GM21723 (cell line): ENCODE measurements around the gene ZBTB38.

Experiments
- ATAC-seq: cut with Tn5 transposase; IDR thresholded peaks from one replicate; pipeline ENCODE4 v1.9.1; 2021; ENCODE audit warnings: mild to moderate bottlenecking, moderate library complexity; ENCODE audit not compliant: unreplicated experiment

The ZBTB38 gene

DNA sequence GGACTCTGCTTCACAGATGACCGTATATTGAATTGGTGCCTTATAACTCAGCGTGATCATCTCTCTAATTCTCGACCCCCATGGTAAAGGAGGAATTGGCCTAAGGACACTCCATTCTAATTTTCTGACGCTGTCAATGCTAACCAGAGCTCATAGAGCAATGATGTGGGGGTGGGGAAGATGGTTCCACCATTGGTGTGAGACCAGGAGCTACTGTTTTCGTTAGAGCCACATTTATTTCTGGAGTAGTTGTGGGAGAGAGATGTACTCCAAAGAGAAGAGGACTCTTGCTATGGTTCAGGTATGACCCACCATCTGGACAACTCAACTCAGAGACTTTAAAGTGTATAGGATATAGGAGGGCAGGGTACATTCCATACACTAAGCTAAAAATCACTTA is 16.3 kb downstream of the ZBTB38 start:
- ATAC-seq, result no peak

DNA sequence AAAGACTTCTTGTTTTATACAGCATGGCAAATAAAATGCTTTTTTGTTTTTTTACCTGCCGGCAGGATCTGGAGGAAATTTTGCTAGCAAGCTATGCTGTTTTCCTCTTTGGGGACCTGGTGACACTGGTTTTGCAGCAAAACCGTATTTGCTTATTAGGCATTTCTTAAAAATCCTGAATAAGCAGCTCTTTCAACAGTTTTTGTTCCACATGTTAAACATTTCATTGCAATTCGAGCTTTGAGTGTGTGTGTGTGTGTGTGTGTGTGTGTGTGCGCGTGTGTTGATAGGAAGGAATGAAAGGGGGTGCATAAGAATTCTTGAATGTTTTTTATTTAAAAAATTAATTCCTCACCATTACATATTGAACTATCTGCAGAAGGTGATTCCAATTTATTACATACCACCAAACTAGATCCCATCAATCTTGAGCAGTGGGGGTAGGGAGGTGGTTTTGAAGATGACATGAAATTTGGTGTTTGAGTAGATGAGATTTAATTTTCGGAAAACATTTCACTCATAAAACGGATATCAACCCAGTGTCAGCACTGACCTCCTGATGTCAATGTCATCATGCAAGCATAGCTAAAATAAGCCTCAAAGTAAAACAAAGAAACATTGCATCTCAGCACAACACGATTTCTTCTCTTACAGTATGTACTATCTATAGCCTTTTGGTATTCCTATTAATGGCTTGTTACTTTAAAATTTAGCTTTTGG is 17.3 kb downstream of the ZBTB38 start:
- no peak for ATAC-seq

DNA sequence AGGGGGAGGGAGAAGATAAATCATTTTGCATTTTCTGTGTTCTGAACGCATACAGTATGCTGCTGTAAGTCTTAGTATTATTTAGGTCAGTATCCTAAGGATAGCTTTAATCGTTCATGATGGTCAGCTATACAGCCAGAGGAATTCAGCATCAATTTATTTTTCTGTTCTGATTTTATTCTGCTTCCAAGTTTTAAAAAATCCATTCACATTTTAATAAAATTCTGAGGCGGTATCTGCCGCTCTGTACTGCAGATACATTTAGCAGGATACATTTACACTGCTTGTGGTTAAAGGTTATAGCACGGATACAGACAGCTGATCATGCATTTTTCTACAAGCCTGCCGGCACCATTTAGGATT is 17.8 kb downstream of the ZBTB38 start:
- ATAC-seq, result no peak

DNA sequence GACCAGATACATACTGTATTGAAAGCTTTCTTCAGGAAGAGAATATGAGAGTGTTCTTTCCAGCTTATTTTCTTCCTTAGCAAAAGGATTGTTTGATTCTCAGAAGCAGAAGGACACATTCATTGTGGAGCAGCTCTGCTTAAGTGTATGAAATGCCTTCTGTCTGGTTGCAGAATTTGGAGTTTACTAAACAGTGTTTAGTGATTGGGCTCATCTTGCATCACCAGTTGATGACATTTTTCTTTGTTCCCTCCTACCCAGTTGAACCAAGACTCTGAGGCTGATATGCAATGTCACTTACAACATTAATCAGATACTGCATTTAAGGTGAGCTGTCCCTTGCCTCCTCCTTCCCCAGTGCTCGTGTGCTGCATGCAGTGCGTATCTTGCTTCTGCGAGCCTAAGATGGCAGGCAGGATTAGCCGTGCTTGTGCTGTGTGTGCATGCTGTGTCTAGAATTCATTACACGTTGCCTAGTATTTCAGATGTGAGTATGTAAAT is 18.4 kb downstream of the ZBTB38 start:
- peak; percentile 27 for ATAC-seq

DNA sequence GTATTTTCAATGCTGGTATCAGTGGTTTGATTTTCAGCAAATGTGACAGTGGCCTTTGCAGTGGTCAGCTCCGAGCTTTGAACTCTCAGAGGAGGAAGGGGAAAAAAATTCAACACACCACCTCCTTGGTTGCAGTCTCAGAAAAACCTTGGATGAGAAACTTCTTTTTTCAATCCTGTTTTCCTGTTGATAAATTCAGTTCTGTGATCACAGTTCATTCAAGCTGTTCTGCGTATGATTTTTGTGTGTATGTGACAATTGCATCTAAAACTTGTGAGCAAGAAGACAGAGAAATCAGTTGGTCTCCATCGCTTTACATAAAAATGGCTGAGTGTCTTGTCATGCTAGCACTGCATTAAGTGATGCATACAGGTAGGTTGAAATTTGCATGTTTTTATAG is 19.2 kb downstream of the ZBTB38 start:
- ATAC-seq, result no peak

DNA sequence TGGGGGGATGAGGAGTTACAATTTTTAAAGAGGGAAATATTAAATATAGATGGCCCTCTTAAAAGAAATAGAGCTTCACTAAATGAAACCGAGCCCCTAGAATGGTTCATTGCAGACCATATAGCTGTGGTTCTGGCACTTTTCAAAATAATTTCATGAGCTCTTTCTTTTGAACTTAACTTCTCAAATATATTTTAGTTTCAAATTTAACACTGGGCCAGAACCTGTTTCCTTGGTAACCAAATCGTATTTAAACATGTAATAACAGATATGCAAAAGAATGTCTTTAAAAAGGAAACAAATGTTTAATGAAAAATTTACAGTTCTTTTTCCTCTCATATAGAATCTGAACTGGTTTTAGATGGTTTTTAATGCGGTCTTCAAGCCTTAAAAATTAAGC is 20.1 kb downstream of the ZBTB38 start:
- ATAC-seq, result no peak

DNA sequence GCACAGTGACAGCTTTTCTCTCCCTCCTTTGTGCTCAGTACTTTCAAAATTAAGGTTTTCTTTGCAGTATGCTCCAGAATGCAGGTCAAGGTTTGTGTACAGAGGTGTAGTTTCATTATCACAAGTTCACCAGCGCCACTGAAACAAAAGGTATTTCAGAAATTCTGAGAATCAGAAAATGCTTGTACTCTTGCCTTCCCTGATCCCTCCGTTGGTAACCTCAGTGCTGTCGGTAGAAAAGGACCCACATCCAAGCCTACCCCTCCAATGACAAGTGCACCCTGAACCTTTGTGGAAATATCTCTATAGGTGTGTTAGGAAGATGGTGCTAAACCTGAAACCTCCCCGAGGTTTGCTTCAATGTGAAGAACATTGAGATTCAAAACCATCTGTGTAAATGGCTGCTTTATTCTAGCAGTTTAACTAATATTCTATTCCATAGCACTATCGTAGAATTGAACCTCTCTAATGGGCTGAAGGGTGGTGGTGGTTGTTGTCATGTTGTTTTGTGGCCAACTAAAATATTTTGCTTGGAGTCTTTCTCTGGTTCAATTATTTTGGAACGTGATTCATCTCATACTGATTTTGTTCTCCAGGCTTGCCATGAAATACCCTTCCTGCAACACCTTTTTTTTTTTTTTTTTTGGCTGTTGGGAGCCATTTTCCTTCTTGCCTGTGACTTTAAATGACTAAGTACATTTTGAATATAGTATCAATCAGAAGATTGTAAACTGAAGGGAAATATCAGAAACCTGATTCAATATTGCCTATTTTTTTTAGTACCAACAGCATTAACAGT is 20.7 kb downstream of the ZBTB38 start:
- no peak for ATAC-seq

DNA sequence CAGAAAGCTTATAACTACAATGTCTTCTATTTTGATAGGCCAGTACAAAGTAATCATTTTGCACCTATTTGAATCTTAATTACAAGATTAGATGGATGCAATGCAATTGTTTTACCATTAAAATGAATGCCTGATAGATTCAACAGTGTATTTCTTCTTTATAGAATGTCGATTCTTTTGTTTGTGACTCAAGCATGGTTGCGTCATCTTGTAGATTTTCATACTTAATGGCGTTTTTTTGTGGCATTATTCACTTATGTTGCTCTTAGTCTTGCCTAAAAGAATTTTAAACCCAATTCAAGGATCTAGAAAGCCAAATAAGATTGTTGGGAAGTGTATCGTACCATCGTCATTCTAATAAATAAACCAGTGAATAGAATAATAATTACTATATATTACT is 21.4 kb downstream of the ZBTB38 start:
- ATAC-seq, result no peak

DNA sequence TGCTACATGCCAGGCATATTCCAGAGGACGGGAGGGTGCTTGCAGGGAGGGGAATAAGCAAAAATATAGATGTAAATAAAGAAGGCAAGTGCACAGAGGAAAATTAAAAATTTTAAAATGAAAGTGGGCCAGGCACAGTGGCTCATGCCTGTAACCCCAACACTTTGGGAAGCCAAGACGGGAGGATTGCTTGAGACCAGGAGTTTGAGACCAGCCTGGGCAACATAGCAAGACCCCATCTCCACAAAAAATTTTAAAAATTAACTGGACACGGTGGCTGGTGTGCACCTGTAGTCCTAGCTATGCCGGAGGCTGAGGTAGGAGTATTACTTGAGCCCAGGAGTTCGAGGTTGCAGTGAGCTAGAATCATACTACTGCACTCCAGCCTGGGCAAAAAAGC is 22.4 kb downstream of the ZBTB38 start:
- ATAC-seq, result no peak

DNA sequence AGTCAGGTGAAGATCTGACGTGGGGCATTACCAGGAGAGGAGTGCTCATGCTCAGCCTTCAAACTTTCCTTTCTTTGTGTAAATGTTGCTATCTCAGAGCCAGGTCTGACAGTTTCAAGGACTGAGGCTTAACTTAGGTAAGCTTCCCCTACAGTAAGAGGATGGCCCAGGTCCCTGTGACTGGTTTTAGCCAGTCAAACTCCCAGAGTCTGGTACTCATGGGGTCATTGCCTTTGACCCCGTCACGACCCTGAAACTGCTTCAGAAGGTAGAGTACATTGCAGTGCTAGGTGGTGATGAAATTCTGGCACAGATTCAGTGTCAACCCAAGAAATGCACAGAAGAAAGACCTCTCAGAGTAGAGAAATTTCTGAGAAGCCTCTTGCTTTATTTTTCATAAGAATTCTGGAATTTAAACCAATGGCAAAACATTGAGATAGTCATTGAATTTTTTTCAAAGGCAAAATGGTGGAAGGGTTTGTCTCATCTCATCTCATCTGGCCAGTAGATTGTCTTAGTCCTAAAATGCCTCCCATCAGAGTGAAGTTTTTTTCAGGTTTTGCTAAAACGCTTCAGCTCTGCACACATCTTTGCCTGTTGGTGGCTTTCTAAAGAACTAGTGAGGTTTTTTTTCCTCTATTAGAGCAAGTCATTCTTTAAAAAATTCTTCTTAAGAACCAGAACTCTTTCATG is 23.1 kb downstream of the ZBTB38 start:
- ATAC-seq, result no peak

DNA sequence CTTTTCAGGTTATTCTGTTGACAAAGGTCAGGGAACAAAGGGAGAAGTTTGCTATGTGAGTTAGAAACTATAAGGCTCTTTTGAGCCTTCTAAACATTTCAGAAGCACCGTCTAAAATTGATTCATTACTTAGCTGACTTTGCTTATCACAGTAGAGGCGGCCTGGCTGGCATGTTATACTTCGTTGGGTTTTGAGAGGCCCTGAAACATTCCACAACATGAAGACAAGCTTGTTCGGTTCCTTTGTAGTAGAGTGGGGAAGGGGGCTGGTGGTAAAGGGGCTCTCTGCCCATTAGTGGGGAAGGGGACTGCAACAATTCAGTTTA is 23.6 kb downstream of the ZBTB38 start:
- ATAC-seq, result no peak

DNA sequence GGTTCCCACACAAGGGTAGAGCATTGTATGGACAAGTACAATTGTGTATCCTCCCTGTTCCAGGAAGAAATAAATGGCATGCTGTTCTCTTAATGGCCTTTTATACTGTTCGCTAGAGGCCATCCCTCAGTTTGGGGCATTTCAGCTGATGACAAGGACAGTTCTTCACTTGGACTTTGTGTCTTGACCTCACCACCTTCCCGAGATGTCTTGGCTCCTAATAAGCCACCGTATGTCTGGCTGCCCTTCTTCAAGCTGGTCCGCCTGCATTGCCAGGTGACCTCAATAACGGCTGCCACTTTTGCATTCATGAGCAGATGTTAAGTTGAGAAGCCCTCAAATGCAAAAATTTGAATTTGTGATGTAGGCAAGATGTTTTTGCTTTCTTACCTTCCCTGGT is 24.1 kb downstream of the ZBTB38 start:
- no peak for ATAC-seq

DNA sequence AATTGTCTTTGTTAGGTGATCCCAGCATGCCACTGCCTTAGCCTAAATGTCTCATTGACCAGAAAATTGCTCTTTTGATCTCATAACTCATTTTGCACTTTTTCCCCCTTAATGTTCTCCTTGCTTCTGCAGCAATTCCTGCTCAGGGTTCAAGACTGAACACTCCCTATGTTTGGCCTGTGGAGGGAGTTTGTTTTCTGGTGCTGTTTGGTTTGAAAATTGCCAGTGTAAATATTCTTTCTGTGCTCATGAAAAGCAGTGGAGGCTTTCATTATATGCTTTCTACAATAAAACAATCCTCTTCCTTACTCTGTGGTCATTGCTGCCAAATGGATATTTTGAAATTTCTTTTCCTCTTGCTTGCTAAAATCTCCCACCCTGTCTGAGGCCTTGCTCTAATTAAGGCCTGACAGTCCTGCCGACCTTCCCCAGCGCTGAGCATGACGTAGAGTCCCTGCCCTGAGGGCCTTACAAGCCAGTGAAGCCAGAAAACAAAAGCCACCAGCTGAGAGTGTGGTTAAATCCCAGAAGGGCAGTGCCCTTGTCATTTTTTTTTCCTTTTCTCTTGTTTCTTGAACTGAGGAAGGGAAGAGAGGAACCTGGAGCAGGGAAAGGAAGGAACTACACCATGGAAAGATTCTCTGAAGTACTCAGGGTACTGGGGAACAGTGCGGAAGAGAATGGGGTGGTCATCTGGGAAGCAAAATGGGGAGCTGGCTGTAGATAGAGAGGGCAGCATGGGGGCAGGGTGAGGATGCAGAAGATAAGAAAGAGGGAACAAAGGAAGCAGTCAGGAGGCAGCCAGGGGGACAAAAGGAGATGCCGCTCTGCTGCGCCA is 24.8 kb downstream of the ZBTB38 start:
- no peak for ATAC-seq

DNA sequence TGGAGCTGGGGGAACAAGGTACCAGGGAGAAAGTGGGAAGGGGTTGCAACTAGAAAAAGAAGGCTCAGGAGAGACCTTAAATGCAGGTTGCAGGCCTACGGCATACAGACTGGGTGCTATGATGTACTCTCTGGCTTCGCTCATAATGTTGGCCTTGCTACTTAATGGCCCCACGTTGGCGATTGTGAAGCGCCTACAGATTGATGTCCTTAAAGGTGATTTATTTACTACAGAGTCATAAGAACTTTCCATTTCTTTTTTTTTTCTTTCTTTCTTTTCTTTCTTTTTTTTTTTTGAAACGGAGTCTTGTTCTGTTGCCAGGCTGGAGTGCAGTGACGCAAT is 25.4 kb downstream of the ZBTB38 start:
- no peak for ATAC-seq

DNA sequence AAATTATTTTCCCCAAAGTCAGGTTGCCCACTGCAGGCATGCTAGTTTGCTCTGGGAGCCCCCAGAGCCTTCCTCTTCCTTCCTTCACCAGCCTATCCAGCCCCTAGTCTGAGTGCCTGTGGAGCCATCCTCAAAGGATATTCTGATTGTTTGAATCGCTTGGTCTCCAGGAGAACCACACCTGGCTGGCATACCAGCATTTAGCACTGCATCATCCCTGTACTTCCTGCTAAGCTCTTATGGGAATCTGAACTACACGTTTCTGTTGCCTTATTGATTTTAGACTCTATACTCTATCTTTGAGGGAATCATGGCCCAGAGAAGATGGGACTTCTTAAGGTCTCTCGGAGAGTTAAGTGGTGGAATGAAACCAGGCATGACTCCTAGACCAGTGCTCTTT is 26.3 kb downstream of the ZBTB38 start:
- no peak for ATAC-seq

DNA sequence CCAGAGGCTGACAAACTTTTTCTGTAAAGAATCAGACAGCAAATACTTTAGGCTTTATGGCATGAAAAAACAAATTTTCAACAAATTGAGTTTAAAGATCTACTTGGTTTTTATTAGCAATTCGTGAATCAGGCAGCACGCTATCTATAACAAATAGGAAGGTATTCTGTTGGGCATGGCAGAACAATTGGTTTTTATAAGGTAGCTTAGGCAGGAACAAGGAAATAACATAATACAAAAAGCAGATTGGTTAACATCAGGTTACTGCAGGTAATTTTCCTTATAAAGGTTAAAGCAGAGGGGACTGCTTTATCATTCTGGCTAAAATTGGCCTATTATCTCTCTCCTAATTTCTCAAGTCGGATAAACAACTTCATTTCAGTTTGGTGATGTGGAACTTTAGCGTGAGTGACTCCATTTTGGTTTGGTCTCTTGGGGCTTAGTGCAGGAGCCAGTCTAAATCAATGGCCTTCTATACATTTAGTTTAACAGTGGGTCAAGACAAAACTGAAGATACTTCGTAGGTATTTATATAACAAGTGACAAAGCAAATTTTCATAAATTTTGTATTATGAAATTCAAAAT is 26.8 kb downstream of the ZBTB38 start:
- no peak for ATAC-seq

DNA sequence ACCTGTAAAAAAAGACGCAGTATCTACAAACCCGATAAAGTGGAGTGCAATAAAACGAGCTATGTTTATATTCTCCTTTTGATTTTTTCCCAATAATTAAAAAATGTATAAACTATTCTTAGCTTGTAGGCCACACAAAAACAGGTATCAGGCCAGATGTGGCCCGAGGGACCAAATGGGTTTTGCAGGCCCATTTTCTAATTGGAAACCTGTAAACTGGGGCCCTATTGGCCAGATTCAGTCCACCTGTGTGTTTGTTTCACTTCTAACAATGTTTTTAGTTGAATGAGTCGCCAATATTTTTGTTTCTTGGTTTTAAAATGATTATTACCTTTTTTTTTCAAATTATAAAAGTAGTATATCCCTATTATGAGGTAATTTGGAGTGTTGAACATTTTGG is 29.7 kb downstream of the ZBTB38 start:
- ATAC-seq, result no peak

DNA sequence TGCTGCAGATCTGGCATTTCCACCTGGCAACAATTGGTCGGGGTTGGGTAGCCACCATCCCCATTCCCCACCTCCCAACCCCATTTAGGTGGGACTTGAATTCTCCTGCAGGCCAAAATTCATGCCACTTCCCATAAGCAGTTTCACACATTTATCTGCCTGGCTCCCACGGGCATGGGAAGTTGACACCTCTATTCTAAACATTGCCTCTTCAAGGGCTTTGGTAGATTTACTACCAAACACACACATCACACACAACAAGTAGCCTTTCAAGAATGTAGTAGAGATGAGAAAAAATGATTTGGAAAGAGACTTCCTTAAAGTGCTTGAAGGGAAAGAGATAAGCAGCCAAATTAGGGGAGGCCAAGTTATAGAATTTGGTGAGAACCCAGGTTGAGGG is 30.9 kb downstream of the ZBTB38 start:
- ATAC-seq, result no peak

DNA sequence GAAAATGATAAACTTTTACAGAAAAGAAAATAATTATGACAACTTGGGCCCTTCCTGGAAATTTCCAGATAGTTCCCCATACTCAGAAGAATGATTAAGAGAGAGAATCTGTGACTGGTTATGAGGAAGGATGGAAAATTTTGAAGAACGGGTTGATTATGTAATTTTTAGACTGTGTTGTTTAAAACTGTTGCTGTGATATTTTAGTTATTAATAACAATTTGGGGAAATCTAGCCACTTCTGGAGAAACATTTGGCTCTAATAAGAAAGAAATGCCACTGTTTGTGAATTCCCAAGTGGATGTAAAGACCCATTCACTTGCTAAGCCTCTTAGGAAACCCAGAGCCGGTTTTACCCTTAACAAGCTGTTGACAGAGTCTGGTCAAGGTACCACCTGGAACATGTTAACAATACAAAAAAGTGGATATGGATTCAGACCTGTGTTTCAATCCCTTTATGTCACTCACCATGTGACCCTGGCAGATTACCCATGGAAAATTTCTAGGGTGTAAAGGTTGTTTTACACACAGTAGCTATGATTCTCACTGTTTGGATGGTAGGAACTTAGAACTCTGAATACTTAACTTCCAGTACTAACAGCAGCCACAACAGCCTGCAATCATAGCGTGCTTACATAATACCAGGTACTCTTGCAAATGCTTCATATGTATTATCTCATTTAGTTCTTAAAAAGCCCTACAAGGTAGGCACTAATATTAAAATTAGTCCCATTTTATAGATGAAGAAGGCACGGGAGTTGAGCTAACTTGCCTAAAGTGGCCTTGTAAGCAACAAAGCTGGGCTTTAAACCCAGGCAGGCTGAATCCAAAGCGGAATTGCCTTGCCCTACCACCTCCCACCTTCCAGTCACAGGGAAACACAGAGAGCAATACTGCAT is 32.0 kb downstream of the ZBTB38 start:
- peak; percentile 32 for ATAC-seq

DNA sequence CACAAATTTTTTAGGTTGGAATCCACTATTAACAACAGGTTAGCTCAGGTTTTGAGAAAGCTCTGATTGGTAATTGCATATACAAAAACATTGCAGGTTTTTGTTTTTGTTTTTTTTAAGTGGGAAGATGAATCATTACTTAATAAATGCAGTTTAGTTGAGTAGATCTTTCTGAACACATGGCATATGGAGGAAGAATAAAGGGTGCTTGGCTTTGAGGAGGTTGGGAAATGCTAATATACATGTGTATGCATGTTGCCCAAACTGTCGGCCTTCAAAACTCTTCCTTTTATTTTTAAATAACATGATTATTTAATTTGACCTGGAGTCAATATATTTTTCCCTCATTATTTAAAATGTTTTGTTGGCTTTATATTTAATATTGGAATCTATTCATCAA is 32.8 kb downstream of the ZBTB38 start:
- no peak for ATAC-seq
